Heart left ventricle (tissue), 16 donors: ENCODE results near the gene CEP112. TPM values are rescaled to one million over a fixed set of nuclear protein-coding genes. Genes with fewer than 3 reads are reported as not detected.

Experiments used
- ATAC-seq, 4 donors: fragments of 200-7000 bp; cut with Tn5 transposase; one replicate each; pipeline ENCODE4 v1.9.1; 2020 to 2022; ENCODE audit warnings: moderate library complexity in 4 of 4, mild to moderate bottlenecking in 3 of 4, moderate number of reproducible peaks in 1 of 4
- DNase-seq, 5 donors: peaks; one replicate each; pipeline ENCODE4 v3.0.0-alpha.2; 2020
- H3K27ac ChIP-seq, 12 donors: fragments of 200-600 bp; sonication (generic) in 4 of 12; one replicate each; pipeline versions ENCODE4 v1.5.0 to v1.8.0; 2016 to 2022; ENCODE audit warnings: mild to moderate bottlenecking in 2 of 12
- H3K27me3 ChIP-seq, 9 donors: fragments of 200-600 bp; sonication (generic) in 2 of 9; one replicate each; pipeline versions ENCODE4 v1.5.1 to v1.8.0; 2016 to 2022; ENCODE audit warnings: mild to moderate bottlenecking in 3 of 9
- H3K36me3 ChIP-seq, 9 donors: fragments of 200-600 bp; sonication (generic) in 2 of 9; one replicate each; pipeline versions ENCODE4 v1.5.0 to v1.8.0; 2018 to 2022; ENCODE audit warnings: mild to moderate bottlenecking in 2 of 9
- H3K4me1 ChIP-seq, 12 donors: fragments of 200-600 bp; sonication (generic) in 4 of 12; one replicate each; pipeline versions ENCODE4 v1.5.0 to v1.8.0; 2016 to 2022; ENCODE audit warnings: mild to moderate bottlenecking in 3 of 12
- H3K4me3 ChIP-seq, 12 donors: fragments of 200-600 bp; sonication (generic) in 4 of 12; one replicate each; pipeline versions ENCODE4 v1.5.0 to v1.8.0; 2017 to 2022; ENCODE audit warnings: mild to moderate bottlenecking in 9 of 12, moderate library complexity in 4 of 12
- H3K9me3 ChIP-seq, 12 donors: fragments of 200-600 bp; sonication (generic) in 4 of 12; one replicate each; pipeline versions ENCODE4 v1.5.0 to v1.8.0; 2016 to 2022; ENCODE audit warnings: mild to moderate bottlenecking in 1 of 12
- CTCF ChIP-seq, 12 donors: fragments of 200-600 bp; sonication (generic) in 4 of 12; IDR thresholded peaks; one replicate each; pipeline versions ENCODE4 v1.5.0 to v1.8.0; 2018 to 2022; ENCODE audit warnings: antibody characterized with exemption in 12 of 12, mild to moderate bottlenecking in 5 of 12
- POLR2A ChIP-seq, 2 donors: fragments of 450-650 bp; IDR thresholded peaks; one replicate each; pipeline ENCODE4 v1.6.1; 2017; ENCODE audit warnings: antibody characterized with exemption in 2 of 2, mild to moderate bottlenecking in 2 of 2, moderate library complexity in 2 of 2
- WGBS, 4 donors: extraction: QIAGEN DNeasy Blood & Tissue Kit in 2 of 4; methylation state at CpG; one replicate each; pipeline versions ENCODE4 v1.1.5 to v1.1.7; 2013 to 2018; 5-methylcytosine and 5-hydroxymethylcytosine counted together
- intact Hi-C, 10 donors: fragments of 100-400 bp; cut with DNase I; formaldehyde crosslinking; loops; one replicate each; pipeline versions ENCODE4 v1.11.1 to v1.14.2; 2022
- polyA plus RNA-seq, 2 donors: library from polyadenylated mRNA; stranded (reverse); fragments of 200-250 nt; gene quantifications; one replicate each; pipeline ENCODE4 v1.2.3, GENCODE V29; 2013
- total RNA-seq, 9 donors: library from RNA; depleted of rRNA in 2 of 9; stranded (reverse); fragments of >200 nt in 2 of 9; fragmentation: NEBNext Ultra II Directional in 3 of 9; extraction: Animal tissue kit (Norgen Biotek cat#: 25700) in 3 of 9; gene quantifications; one replicate each; pipeline versions ENCODE4 v1.1.0 to v1.2.4, GENCODE V29; 2016 to 2023
- donor health status: ischemic (EF 13 %, LVEDD 7.1; RV severe dilation, severe dysfunction).
- donor health status: healthy with polysubstance abuse.
- donor health status: DM: no; HTN: yes; CAD: no.
- donor health status: DM: no; HTN: no; CAD: no.
- donor health status: ischemic (EF 25% LVEDD 6.9; RV normal size, moderate dysfunction).
- donor health status: ischemic (EF 25% LVEDD 5.7; RV mildly dilated, moderate dysfunction).
- donor health status: healthy.
- donor health status: DM: yes; HTN: yes; CAD: no.
- donor health status: ischemic (EF 35%, LVEDD 5.7; RV mildly dilated, moderate dysfunction).
- donor health status: nonischemic (EF 11% LVEDD 7.7; RV severe dilation, severe dysfunction).
- donor health status: DM: yes; HTN: yes; CAD: no.
- donor health status: PGD.
- donor health status: ischemic (EF 29% LVEDD 5.4; RV normal size, mild dysfunction).
- donor health status: nonischemic (EF 23%, LVEDD 6.1; RV moderate dilation, normal function).

Gene CEP112
- total and polyA plus RNA-seq, 11 donors = 5.5 to 28.3 (median 14.3) TPM

GRCh38 chr17:66184392-66184791 is 7.5 kb downstream of the CEP112 start:
- ATAC-seq = no peak
- 95 to 100% (median 96%) methylated on average over 1 of the region's 1 CpG for WGBS, 4 donors
- Histone ChIP-seq H3K9me3 (no peaks in the 10 kb centered on the region), H3K27ac (no peak overlapping the region), H3K4me3 (no peak overlapping the region), H3K4me1 (peaks cover 0 to 8% (median 0%) of the 10 kb centered on the region in 12 donors), H3K36me3 (peaks cover 0 to 33% (median 9%) of the 10 kb centered on the region in 9 donors), H3K27me3 (no peaks in the 10 kb centered on the region)
- TF ChIP-seq CTCF (IDR thresholded peaks at IDR 0.05) (no peak), POLR2A (IDR thresholded peaks at IDR 0.05) (no peak)
- no peak for DNase-seq
- intact Hi-C loops = no loop called here

GRCh38 chr17:66183529-66183928 is 8.4 kb downstream of the CEP112 start:
- H3K36me3 ChIP-seq = peaks cover 0 to 37% (median 9%) of the 10 kb centered on the region in 9 donors
- no peak for TF ChIP-seq CTCF (IDR thresholded peaks at IDR 0.05)
- TF ChIP-seq POLR2A (IDR thresholded peaks at IDR 0.05) = no peak
- ATAC-seq (no peak), DNase-seq (no peak)
- no peaks in the 10 kb centered on the region for H3K9me3 ChIP-seq
- no peak overlapping the region for H3K27ac ChIP-seq
- H3K27me3 ChIP-seq = no peaks in the 10 kb centered on the region
- intact Hi-C loops = no loop called here
- no peaks in the 10 kb centered on the region for H3K4me1 ChIP-seq
- no peak overlapping the region for H3K4me3 ChIP-seq

- H3K9me3 ChIP-seq = no peaks in the 10 kb centered on the region
- peaks cover 0 to 56% (median 9%) of the 10 kb centered on the region in 9 donors for H3K36me3 ChIP-seq
- no peak for DNase-seq
- 96 to 99% (median 98%) methylated on average over 4 of the region's 4 CpGs for WGBS, 4 donors
- no peak for ATAC-seq
- intact Hi-C loops = loop anchor here in 3 of 10 donors (10.0 kb wide), 3 partner anchors 544 to 624 kb away; partner anchors contain the start of gene AXIN2 (in 1 of the 3)
- no peak overlapping the region for H3K4me3 ChIP-seq
- H3K27ac ChIP-seq = no peak overlapping the region
- TF ChIP-seq CTCF (IDR thresholded peaks at IDR 0.05) = no peak
- no peaks in the 10 kb centered on the region for H3K27me3 ChIP-seq
- no peaks in the 10 kb centered on the region for H3K4me1 ChIP-seq
Observed at GRCh38 chr17:66178642-66179041, 13.3 kb downstream of the CEP112 start.

GRCh38 chr17:66177048-66177447 is 14.9 kb downstream of the CEP112 start:
- no peaks in the 10 kb centered on the region for H3K27me3 ChIP-seq
- H3K27ac ChIP-seq = no peak overlapping the region
- peaks cover 0 to 5% (median 0%) of the 10 kb centered on the region in 12 donors for H3K4me1 ChIP-seq
- H3K4me3 ChIP-seq = no peak overlapping the region
- ATAC-seq (no peak), DNase-seq (no peak)
- peaks cover 0 to 56% (median 6%) of the 10 kb centered on the region in 9 donors for H3K36me3 ChIP-seq
- H3K9me3 ChIP-seq = no peaks in the 10 kb centered on the region
- TF ChIP-seq CTCF (IDR thresholded peaks at IDR 0.05) (no peak), POLR2A (IDR thresholded peaks at IDR 0.05) (no peak)
- intact Hi-C loops = loop anchor here in 3 of 10 donors (10.0 kb wide), 3 partner anchors 542 to 622 kb away; partner anchors contain the start of gene AXIN2 (in 1 of the 3)
